Midbrain (tissue), 1 donor: Measurements from ENCODE around the gene IL17A.
"Not testable (repeated sequence)": the region's sequence is repeated elsewhere in the genome, so short reads cannot be mapped to it uniquely, and the experiment has no call there.

Experiments
- DNase-seq: peaks from one replicate; lab custom pipeline; 2025; lab: John Stamatoyannopoulos, UW

IL17A gene

GRCh38 chr6:52164319-52165094 is 21.7 kb upstream of the IL17A start:
- no peak for DNase-seq

- no peak for DNase-seq
Observed at GRCh38 chr6:52167267-52167666, 18.9 kb upstream of the IL17A start.

- not testable (repeated sequence) for DNase-seq
Observed at GRCh38 chr6:52168351-52168750, 17.8 kb upstream of the IL17A start.

GRCh38 chr6:52174118-52174517 is 12.1 kb upstream of the IL17A start:
- no peak for DNase-seq

- DNase-seq, result no peak
Observed at GRCh38 chr6:52176550-52176949, 9.6 kb upstream of the IL17A start.

- no peak for DNase-seq
Observed at GRCh38 chr6:52177961-52178360, 8.2 kb upstream of the IL17A start.

GRCh38 chr6:52180787-52181558 is 5.2 kb upstream of the IL17A start:
- DNase-seq, result no peak

- DNase-seq, result no peak
Observed at GRCh38 chr6:52183131-52183713, 3.0 kb upstream of the IL17A start.

- no peak for DNase-seq
Observed at GRCh38 chr6:52186480-52186879, 305 bp downstream of the IL17A start.

GRCh38 chr6:52187098-52187497 is 923 bp downstream of the IL17A start:
- DNase-seq, result no peak

- no peak for DNase-seq
Observed at GRCh38 chr6:52189974-52190373, 3.8 kb downstream of the IL17A start.

- DNase-seq, result no peak
Observed at GRCh38 chr6:52190409-52190808, 4.2 kb downstream of the IL17A start.

- no peak for DNase-seq
Observed at GRCh38 chr6:52191824-52192223, 5.6 kb downstream of the IL17A start.

- no peak for DNase-seq
Observed at GRCh38 chr6:52195886-52196285, 9.7 kb downstream of the IL17A start.

GRCh38 chr6:52200088-52200487 is 13.9 kb downstream of the IL17A start:
- DNase-seq, result not testable (repeated sequence)

- DNase-seq, result no peak
Observed at GRCh38 chr6:52201046-52201445, 14.9 kb downstream of the IL17A start.

- no peak for DNase-seq
Observed at GRCh38 chr6:52201493-52201892, 15.3 kb downstream of the IL17A start.

- no peak for DNase-seq
Observed at GRCh38 chr6:52207066-52207465, 20.9 kb downstream of the IL17A start.

- DNase-seq, result no peak
Observed at GRCh38 chr6:52208612-52209011, 22.4 kb downstream of the IL17A start.

GRCh38 chr6:52209770-52210169 is 23.6 kb downstream of the IL17A start:
- DNase-seq, result no peak

GRCh38 chr6:52210227-52210626 is 24.1 kb downstream of the IL17A start:
- DNase-seq, result no peak

GRCh38 chr6:52213127-52213526 is 27.0 kb downstream of the IL17A start:
- no peak for DNase-seq

GRCh38 chr6:52215787-52216186 is 29.6 kb downstream of the IL17A start:
- no peak for DNase-seq
